Measurements from ENCODE around the gene CPEB3. TPM values are rescaled to one million over a fixed set of nuclear protein-coding genes. Genes with fewer than 3 reads are reported as not detected.
"Not testable (repeated sequence)": the region's sequence is repeated elsewhere in the genome, so short reads cannot be mapped to it uniquely, and the experiment has no call there.

Gene CPEB3
- polyA plus RNA-seq, 2 of the 4 experiments (the other 2 are of a cell fraction), result 0.37 to 0.41 TPM

- no peak for FAIRE-seq
- ChIA-PET POLR2A (no interaction called here), CTCF (no interaction called here)
These were observed 171.5 kb downstream of the CPEB3 start for GRCh38 chr10:92119340-92119739.

GRCh38 chr10:92114917-92115316, 176.0 kb downstream of the CPEB3 start:
- H3K27ac ChIP-seq; ATAC-seq; CTCF ChIA-PET; FAIRE-seq; DNase-seq (ENCODE audit: low read depth in 1 of 2, low spot score in 1 of 2); POLR2A ChIA-PET; H3K9me3 ChIP-seq; H3K4me2 ChIP-seq; H3K4me3 ChIP-seq; H3K4me1 ChIP-seq: not testable (repeated sequence)
- 94% methylated on average over 27 of the region's 30 CpGs for WGBS (ENCODE audit: missing lambda C conversion rate)

More at GRCh38 chr10:92119340-92119739, 171.5 kb downstream of the CPEB3 start:
- TF ChIP-seq ELK1 (IDR thresholded peaks at IDR 0.05; ENCODE audit: low read depth, low read length) (no peak), HOXB13 (CRISPR knock-in tag; IDR thresholded peaks at IDR 0.05; ENCODE audit: low read depth) (no peak), RARB (CRISPR knock-in tag; IDR thresholded peaks at IDR 0.05) (no peak), MAZ (IDR thresholded peaks at IDR 0.05; ENCODE audit: borderline replicate concordance, low read depth, low read length) (no peak), NFE2L2 (conservative IDR thresholded peaks at IDR 0.05; ENCODE audit: low read length) (no peak), MAFK (IDR thresholded peaks at IDR 0.05; ENCODE audit: partially characterized antibody) (no peak), HDAC2 (IDR thresholded peaks at IDR 0.05) (no peak), E2F6 (IDR thresholded peaks at IDR 0.05; ENCODE audit: borderline replicate concordance, low read depth) (no peak), RAD21 (conservative IDR thresholded peaks at IDR 0.05 in 1 of 2, IDR thresholded peaks at IDR 0.05 in 1 of 2) (no peak), EHF (CRISPR knock-in tag; IDR thresholded peaks at IDR 0.05) (no peak), JUNB (IDR thresholded peaks at IDR 0.05) (no peak)
- Histone ChIP-seq H3K4me3 (no peak overlapping the region), H3K27ac (no peak overlapping the region), H3K9me3 (no peaks in the 10 kb centered on the region), H3K4me2 (no peak overlapping the region), H3K4me1 (peaks cover 26% of the 10 kb centered on the region)
- DNase-seq (ENCODE audit: low read depth in 1 of 2, low spot score in 1 of 2), result no peak
- no peak for ATAC-seq

- ATAC-seq (no peak), FAIRE-seq (no peak), DNase-seq (ENCODE audit: low read depth in 1 of 2, low spot score in 1 of 2) (no peak)
- ChIA-PET CTCF (no interaction called here), POLR2A (no interaction called here)
- Histone ChIP-seq H3K9me3 (no peaks in the 10 kb centered on the region), H3K27ac (no peak overlapping the region), H3K4me3 (no peak overlapping the region), H3K4me1 (no peaks in the 10 kb centered on the region), H3K4me2 (no peak overlapping the region)
- TF ChIP-seq ZFP36 (IDR thresholded peaks at IDR 0.05; ENCODE audit: borderline replicate concordance, partially characterized antibody) (no peak), PBX3 (IDR thresholded peaks at IDR 0.05) (no peak), RARB (CRISPR knock-in tag; IDR thresholded peaks at IDR 0.05) (no peak), MAFK (IDR thresholded peaks at IDR 0.05; ENCODE audit: partially characterized antibody) (no peak), E2F6 (IDR thresholded peaks at IDR 0.05; ENCODE audit: borderline replicate concordance, low read depth) (no peak)
- WGBS (ENCODE audit: missing lambda C conversion rate), result 71% methylated on average over 4 of the region's 4 CpGs
These were observed 176.8 kb downstream of the CPEB3 start for GRCh38 chr10:92113911-92114600.

GRCh38 chr10:92112462-92112861, 178.4 kb downstream of the CPEB3 start:
- DNase-seq (ENCODE audit: low read depth in 1 of 2, low spot score in 1 of 2) (no peak), FAIRE-seq (no peak), ATAC-seq (no peak)
- Histone ChIP-seq H3K4me2 (no peak overlapping the region), H3K9me3 (no peaks in the 10 kb centered on the region), H3K4me1 (no peaks in the 10 kb centered on the region), H3K27ac (no peak overlapping the region), H3K4me3 (no peak overlapping the region)
- ChIA-PET CTCF (interaction anchor here (1.4 kb wide), 1 partner anchor 10 kb away, joined by 5 read pairs; no protein-coding TSS in a partner anchor), POLR2A (no interaction called here)
- no peak for TF ChIP-seq MAZ (IDR thresholded peaks at IDR 0.05; ENCODE audit: borderline replicate concordance, low read depth, low read length)
- no peak for TF ChIP-seq BCL3 (IDR thresholded peaks at IDR 0.05)
- TF ChIP-seq HMGXB4 (CRISPR knock-in tag; IDR thresholded peaks at IDR 0.05; ENCODE audit: borderline replicate concordance), result no peak
- no peak for TF ChIP-seq EHMT2 (IDR thresholded peaks at IDR 0.05; ENCODE audit: low read depth)
- no peak for TF ChIP-seq PBX3 (IDR thresholded peaks at IDR 0.05)
- TF ChIP-seq NR3C1 (IDR thresholded peaks at IDR 0.05), result no peak
- TF ChIP-seq ZNF302 (CRISPR knock-in tag; IDR thresholded peaks at IDR 0.05), result no peak
- 70% methylated on average over 1 of the region's 1 CpG for WGBS (ENCODE audit: missing lambda C conversion rate)
